ENCODE measurements around the gene PRKRA.

DNA sequence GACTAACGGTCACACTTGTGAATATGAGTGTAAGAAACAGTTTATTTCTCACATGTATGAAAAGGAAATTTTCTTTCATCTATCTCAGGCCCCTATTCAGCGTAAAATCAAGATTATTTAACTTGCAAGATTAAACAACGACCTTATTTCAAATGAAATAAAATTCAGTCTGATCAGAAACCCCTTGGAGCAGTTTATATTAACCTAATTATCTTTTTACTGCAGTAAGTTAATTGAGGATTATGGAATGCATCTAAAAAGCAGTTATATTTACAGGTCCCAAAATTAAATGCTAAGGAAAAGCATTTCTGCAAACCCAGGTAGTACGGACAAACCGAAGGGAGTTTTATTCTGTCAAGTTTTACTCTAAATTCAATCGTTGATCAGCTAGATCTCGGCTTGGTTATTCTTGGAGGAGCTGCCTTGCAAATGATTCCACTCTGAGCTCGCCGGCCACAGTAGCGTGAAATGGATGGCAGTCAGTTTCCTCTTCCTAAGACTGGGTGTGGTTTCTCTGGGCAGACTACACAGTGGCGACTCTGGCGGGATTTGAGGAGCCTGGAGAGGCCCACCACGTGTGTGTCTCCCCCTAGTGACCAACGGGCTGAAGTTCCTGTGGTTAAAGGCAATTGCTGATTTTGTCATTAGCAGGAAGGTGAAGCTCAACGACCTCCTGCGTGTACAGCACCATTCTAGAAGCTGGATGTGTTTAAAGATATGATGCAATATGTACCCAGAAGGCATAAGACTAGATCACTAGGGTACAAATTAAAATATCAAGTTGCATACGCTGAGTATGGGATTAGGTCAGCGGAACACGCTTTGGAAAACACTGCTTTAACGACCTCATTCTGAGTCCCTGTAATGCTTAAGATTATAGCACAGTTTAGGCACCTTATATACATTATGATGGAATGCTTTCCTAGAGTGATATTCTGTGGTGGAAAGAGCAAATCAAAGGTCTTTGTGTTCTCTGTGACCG is 36.4 kb downstream of the PRKRA start:
- TF ChIP-seq, protein P1, sequence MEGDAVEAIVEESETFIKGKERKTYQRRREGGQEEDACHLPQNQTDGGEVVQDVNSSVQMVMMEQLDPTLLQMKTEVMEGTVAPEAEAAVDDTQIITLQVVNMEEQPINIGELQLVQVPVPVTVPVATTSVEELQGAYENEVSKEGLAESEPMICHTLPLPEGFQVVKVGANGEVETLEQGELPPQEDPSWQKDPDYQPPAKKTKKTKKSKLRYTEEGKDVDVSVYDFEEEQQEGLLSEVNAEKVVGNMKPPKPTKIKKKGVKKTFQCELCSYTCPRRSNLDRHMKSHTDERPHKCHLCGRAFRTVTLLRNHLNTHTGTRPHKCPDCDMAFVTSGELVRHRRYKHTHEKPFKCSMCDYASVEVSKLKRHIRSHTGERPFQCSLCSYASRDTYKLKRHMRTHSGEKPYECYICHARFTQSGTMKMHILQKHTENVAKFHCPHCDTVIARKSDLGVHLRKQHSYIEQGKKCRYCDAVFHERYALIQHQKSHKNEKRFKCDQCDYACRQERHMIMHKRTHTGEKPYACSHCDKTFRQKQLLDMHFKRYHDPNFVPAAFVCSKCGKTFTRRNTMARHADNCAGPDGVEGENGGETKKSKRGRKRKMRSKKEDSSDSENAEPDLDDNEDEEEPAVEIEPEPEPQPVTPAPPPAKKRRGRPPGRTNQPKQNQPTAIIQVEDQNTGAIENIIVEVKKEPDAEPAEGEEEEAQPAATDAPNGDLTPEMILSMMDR (IDR thresholded peaks at IDR 0.05 in 4 of 5, conservative IDR thresholded peaks at IDR 0.05 in 1 of 5) = peak; percentile 85 to 93 (median 89)
- peak; percentile 31 to 73 for TF ChIP-seq POLR2A (IDR thresholded peaks at IDR 0.05)
